ENCODE results near the gene FCER1A.

- TF ChIP-seq, protein P1, sequence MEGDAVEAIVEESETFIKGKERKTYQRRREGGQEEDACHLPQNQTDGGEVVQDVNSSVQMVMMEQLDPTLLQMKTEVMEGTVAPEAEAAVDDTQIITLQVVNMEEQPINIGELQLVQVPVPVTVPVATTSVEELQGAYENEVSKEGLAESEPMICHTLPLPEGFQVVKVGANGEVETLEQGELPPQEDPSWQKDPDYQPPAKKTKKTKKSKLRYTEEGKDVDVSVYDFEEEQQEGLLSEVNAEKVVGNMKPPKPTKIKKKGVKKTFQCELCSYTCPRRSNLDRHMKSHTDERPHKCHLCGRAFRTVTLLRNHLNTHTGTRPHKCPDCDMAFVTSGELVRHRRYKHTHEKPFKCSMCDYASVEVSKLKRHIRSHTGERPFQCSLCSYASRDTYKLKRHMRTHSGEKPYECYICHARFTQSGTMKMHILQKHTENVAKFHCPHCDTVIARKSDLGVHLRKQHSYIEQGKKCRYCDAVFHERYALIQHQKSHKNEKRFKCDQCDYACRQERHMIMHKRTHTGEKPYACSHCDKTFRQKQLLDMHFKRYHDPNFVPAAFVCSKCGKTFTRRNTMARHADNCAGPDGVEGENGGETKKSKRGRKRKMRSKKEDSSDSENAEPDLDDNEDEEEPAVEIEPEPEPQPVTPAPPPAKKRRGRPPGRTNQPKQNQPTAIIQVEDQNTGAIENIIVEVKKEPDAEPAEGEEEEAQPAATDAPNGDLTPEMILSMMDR (IDR thresholded peaks at IDR 0.05), result no peak
- TF ChIP-seq ZFX (IDR thresholded peaks at IDR 0.05; ENCODE audit: borderline replicate concordance), result no peak
These were observed 20.0 kb upstream of the FCER1A start for GRCh38 chr1:159282118-159282517.

Data from 22Rv1 (cell line).